GM19240 (cell line): ENCODE results near the gene LCN6.
A peak's percentile ranks its signal among the peaks of the same experiment; 100 is the strongest.
"Not testable (repeated sequence)": the region's sequence is repeated elsewhere in the genome, so short reads cannot be mapped to it uniquely, and the experiment has no call there.

Experiments
- DNase-seq: peaks from one replicate; pipeline ENCODE4 v3.0.0; 2011; ENCODE audit warnings: low spot score; ENCODE audit not compliant: insufficient read length

LCN6 gene

GRCh38 chr9:136784249-136784996 lies 36.1 kb upstream of the LCN6 start:
- no peak for DNase-seq

- no peak for DNase-seq
These were observed 34.1 kb upstream of the LCN6 start for GRCh38 chr9:136782452-136782851.

- no peak for DNase-seq
These were observed 31.5 kb upstream of the LCN6 start for GRCh38 chr9:136779808-136780207.

- no peak for DNase-seq
These were observed 29.0 kb upstream of the LCN6 start for GRCh38 chr9:136777359-136777758.

GRCh38 chr9:136776947-136777346 lies 28.6 kb upstream of the LCN6 start:
- no peak for DNase-seq

- no peak for DNase-seq
These were observed 26.9 kb upstream of the LCN6 start for GRCh38 chr9:136775191-136775590.

- DNase-seq, result no peak
These were observed 26.2 kb upstream of the LCN6 start for GRCh38 chr9:136774416-136775045.

- peak; percentile 69 for DNase-seq
These were observed 25.2 kb upstream of the LCN6 start for GRCh38 chr9:136773386-136774044.

- no peak for DNase-seq
These were observed 23.6 kb upstream of the LCN6 start for GRCh38 chr9:136771907-136772415.

GRCh38 chr9:136769710-136770191 lies 21.4 kb upstream of the LCN6 start:
- no peak for DNase-seq

GRCh38 chr9:136766410-136767120 lies 18.2 kb upstream of the LCN6 start:
- DNase-seq, result not testable (repeated sequence)

GRCh38 chr9:136765745-136766409 lies 17.6 kb upstream of the LCN6 start:
- not testable (repeated sequence) for DNase-seq

- no peak for DNase-seq
These were observed 16.7 kb upstream of the LCN6 start for GRCh38 chr9:136765041-136765440.

- DNase-seq, result no peak
These were observed 16.1 kb upstream of the LCN6 start, which contains the start of gene LCN15 for GRCh38 chr9:136764301-136764891. LCN15 (minus strand) TSS chr9:136764518; CDS start chr9:136764488, 30 bp downstream.

GRCh38 chr9:136763649-136764035 lies 15.3 kb upstream of the LCN6 start:
- DNase-seq, result no peak

- DNase-seq, result no peak
These were observed 14.8 kb upstream of the LCN6 start for GRCh38 chr9:136762915-136763648.

GRCh38 chr9:136762221-136762691 lies 13.9 kb upstream of the LCN6 start:
- no peak for DNase-seq

- DNase-seq, result no peak
These were observed 13.2 kb upstream of the LCN6 start for GRCh38 chr9:136761545-136761981.

- DNase-seq, result not testable (repeated sequence)
These were observed 12.7 kb upstream of the LCN6 start for GRCh38 chr9:136760834-136761544.
